Cardiac ventricle fibroblast (primary cell): ENCODE measurements around the gene LIPH. TPM values are rescaled to one million over a fixed set of nuclear protein-coding genes. Genes with fewer than 3 reads are reported as not detected.

Experiments
- total RNA-seq: library from RNA; depleted of rRNA; stranded (reverse); fragments of >200 nt; gene quantifications from 2 replicates; pipeline ENCODE4 v1.2.3, GENCODE V29; 2015

Gene LIPH
- total RNA-seq, result 1.9 and 2.3 TPM in 2 replicates

DNA sequence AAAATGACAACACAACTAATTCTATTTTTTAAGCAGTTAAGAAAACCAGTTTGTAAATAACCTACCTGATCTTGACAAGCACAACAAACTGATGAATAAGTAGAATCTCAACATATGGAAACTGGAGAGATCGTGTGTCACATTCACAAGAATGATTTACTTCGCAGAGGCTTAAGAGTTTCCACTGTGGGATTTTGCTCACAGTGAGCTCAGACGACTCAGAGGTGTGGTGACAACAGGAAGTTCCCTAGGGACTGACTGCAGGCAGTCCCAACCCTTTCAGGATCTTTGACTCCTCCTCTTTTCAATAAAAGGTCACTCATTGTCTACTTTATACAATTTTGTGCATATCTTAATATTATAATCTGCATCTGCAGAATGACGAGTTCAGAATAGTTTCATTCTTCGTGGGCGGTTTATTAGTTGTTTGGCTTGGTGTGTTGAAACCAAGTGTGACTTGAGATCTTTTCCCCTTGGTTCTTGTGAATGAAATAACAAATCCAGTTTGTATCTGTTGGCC lies at the start of gene LIPH:
LIPH (minus strand) TSS at position 231 of the 520 bp plus-strand sequence; CDS start at position 114, 117 bp downstream.

DNA sequence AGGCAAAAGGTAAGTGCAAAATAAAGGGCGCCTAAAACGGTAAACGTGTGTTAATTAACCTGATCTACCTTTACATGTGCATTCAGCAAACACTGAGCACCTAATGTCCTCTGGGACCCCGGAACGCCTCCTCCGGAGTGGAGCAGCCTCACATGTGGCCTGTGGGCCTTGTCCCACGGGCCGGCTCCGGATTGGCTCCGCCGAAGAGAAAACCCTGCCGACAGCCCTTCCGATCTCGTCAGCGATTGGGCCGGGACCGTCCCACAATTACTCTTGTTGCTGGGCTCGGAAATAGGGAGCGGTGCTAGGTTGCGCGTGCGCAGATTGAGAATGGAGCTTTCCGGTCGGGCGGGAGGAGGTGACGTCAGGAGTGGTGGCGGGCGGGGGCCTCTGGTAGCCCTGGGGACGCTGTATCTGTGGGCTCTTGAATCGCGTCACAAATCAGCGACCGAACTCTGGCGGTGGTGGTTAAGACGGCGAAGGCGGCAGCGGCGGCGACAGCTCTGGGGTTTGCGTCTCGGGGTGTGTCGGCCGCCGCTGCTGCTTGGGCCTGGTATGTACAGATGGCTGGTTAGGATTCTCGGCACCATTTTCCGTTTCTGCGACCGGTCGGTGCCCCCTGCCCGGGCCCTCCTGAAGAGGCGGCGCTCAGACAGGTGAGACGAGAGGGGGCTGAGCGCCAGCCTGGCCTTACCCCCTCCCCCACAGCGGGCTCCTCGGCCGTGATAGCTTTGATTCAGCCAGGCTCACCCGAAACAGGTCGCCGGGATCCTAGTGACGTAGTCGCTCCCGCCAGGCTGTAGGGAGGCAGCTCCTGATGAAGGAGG lies 33.7 kb upstream of the LIPH start, which contains the start of gene SENP2:
SENP2 (plus strand) TSS at position 437 of the 827 bp plus-strand sequence; CDS start at position 556, 119 bp downstream.

GRCh38 chr3:185498503-185499396 lies 53.6 kb downstream of the LIPH start, which contains the start of gene TMEM41A:
TMEM41A (minus strand) TSS chr3:185499035; CDS start chr3:185498961, 74 bp downstream.

Other genes starting within 250 kb of the LIPH start
- 11.2 and 20.2 TPM in 2 replicates for gene MAP3K13, start 189.5 kb downstream of the LIPH start, total RNA-seq
- gene TMEM41A, start 53.6 kb downstream of the LIPH start, total RNA-seq, result 7.1 and 12.3 TPM in 2 replicates
- gene SENP2, start 33.7 kb upstream of the LIPH start, total RNA-seq, result 12.9 and 19.1 TPM in 2 replicates